CD4-positive, alpha-beta T cell (primary cell): ENCODE data around the gene CAMTA1. TPM values are rescaled to one million over a fixed set of nuclear protein-coding genes. Genes with fewer than 3 reads are reported as not detected.

Experiments used
- ATAC-seq: fragments of 200-7000 bp; cut with Tn5 transposase; one replicate; pipeline ENCODE4 v1.10.0; 2022; ENCODE audit warnings: mild to moderate bottlenecking; ENCODE audit not compliant: poor library complexity
- CTCF ChIA-PET: fragments of 350-600 bp; sonication (Branson Sonifier 250); formaldehyde crosslinking; loops from one replicate; lab custom pipeline; 2021; ENCODE audit warnings: antibody characterized with exemption, inconsistent platforms; lab: Charles Lee
- POLR2A ChIA-PET: fragments of 350-600 bp; sonication (Branson Sonifier 250); formaldehyde crosslinking; loops from one replicate; lab custom pipeline; 2021; ENCODE audit warnings: antibody characterized with exemption, inconsistent platforms; lab: Charles Lee
- DNase-seq, 14 experiments: peaks; one replicate each; pipeline ENCODE4 v3.0.0-alpha.2; 2013 to 2020; ENCODE audit warnings: mixed read lengths in 2 of 14
- H3K27ac ChIP-seq, 2 donors: one replicate each; pipeline versions ENCODE4 v1.5.1 to v1.7.0; 2013; ENCODE audit warnings: low read length in 2 of 2, low read depth in 1 of 2, mild to moderate bottlenecking in 1 of 2
- H3K27me3 ChIP-seq, 2 experiments: 1 replicate in 1 of 2; 2 replicates in 1 of 2; pipeline versions ENCODE4 v1.6.1 to v1.7.0; 2013; ENCODE audit warnings: low read length in 2 of 2, control low read depth in 1 of 2, mild to moderate bottlenecking in 1 of 2, moderate library complexity in 1 of 2; ENCODE audit not compliant: insufficient read depth in 2 of 2, control insufficient read depth in 1 of 2
- H3K36me3 ChIP-seq: one replicate; pipeline ENCODE4 v1.6.1; 2013; ENCODE audit warnings: low read length, control low read depth; ENCODE audit not compliant: insufficient read depth
- H3K4me1 ChIP-seq: one replicate; pipeline ENCODE4 v1.6.1; 2013; ENCODE audit warnings: low read length, control low read depth; ENCODE audit not compliant: insufficient read depth
- H3K4me3 ChIP-seq: one replicate; pipeline ENCODE4 v1.5.1; 2013; ENCODE audit warnings: mild to moderate bottlenecking, low read length, moderate library complexity
- H3K9me3 ChIP-seq, 2 experiments: 1 replicate in 1 of 2; 2 replicates in 1 of 2; pipeline versions ENCODE4 v1.6.1 to v1.7.0; 2013; ENCODE audit warnings: low read length in 2 of 2, mild to moderate bottlenecking in 2 of 2, control low read depth in 1 of 2, moderate library complexity in 1 of 2; ENCODE audit not compliant: control insufficient read depth in 1 of 2, insufficient read depth in 1 of 2
- H3K27ac Mint-ChIP-seq: one replicate; pipeline ENCODE4 v1.8.0; 2020; ENCODE audit warnings: mixed read lengths
- H3K27me3 Mint-ChIP-seq: one replicate; pipeline ENCODE4 v1.8.0; 2021; ENCODE audit warnings: mixed read lengths
- H3K36me3 Mint-ChIP-seq: one replicate; pipeline ENCODE4 v1.8.0; 2021; ENCODE audit warnings: low read depth, mixed read lengths
- H3K4me1 Mint-ChIP-seq: one replicate; pipeline ENCODE4 v1.8.0; 2021; ENCODE audit warnings: low read depth, mixed read lengths
- H3K4me3 Mint-ChIP-seq: one replicate; pipeline ENCODE4 v1.8.0; 2020; ENCODE audit warnings: mild to moderate bottlenecking, mixed read lengths
- H3K9me3 Mint-ChIP-seq: one replicate; pipeline ENCODE4 v1.8.0; 2020; ENCODE audit warnings: mixed read lengths
- CTCF ChIP-seq: fragments of 200-600 bp; IDR thresholded peaks from one replicate; pipeline ENCODE4 v1.8.0; 2022; ENCODE audit warnings: antibody characterized with exemption, mild to moderate bottlenecking
- intact Hi-C, 2 experiments: fragments of 100-400 bp; cut with DNase I in 1 of 2; cut with micrococcal nuclease in 1 of 2; formaldehyde crosslinking; loops; one replicate each; pipeline versions ENCODE4 v1.15.1 to v1.9.0; 2023 to 2025; cut with DNase I, micrococcal nuclease
- total RNA-seq, 174 experiments: library from RNA in 2 of 174; stranded (reverse) in 2 of 174; gene quantifications; one replicate each; pipeline ENCODE4 v1.2.3 and lab custom pipeline; 2021 to 2026

Gene CAMTA1
- total RNA-seq, 2 experiments from 2014 or later: 38.6 to 39.3 TPM

GRCh38 chr1:7315316-7315715 is 530.1 kb downstream of the CAMTA1 start:
- POLR2A ChIA-PET: no interaction called here
- Mint-ChIP-seq H3K27me3 (peaks cover 32% of the 10 kb centered on the region), H3K9me3 (peaks cover 3% of the 10 kb centered on the region), H3K36me3 (no peaks in the 10 kb centered on the region), H3K27ac (no peak overlapping the region), H3K4me3 (no peak overlapping the region), H3K4me1 (no peaks in the 10 kb centered on the region)
- no peak overlapping the region for H3K4me3 ChIP-seq
- H3K27me3 ChIP-seq: peaks cover 0 to 11% of the 10 kb centered on the region in 2 experiments
- no peaks in the 10 kb centered on the region for H3K4me1 ChIP-seq
- intact Hi-C loops: no loop called here
- TF ChIP-seq CTCF: no peak
- DNase-seq (no peak), ATAC-seq (no peak)
- H3K36me3 ChIP-seq: no peaks in the 10 kb centered on the region
- CTCF ChIA-PET: no interaction called here
- no peaks in the 10 kb centered on the region for H3K9me3 ChIP-seq
- H3K27ac ChIP-seq: no peak overlapping the region

- no peak for DNase-seq
- peaks cover 3% of the 10 kb centered on the region for H3K9me3 Mint-ChIP-seq
- ATAC-seq: no peak
- no peaks in the 10 kb centered on the region for H3K36me3 ChIP-seq
- peaks cover 34% of the 10 kb centered on the region for H3K27me3 Mint-ChIP-seq
- no peak overlapping the region for H3K27ac Mint-ChIP-seq
- no peaks in the 10 kb centered on the region for H3K4me1 ChIP-seq
- TF ChIP-seq CTCF: no peak
- no peaks in the 10 kb centered on the region for H3K9me3 ChIP-seq
- POLR2A ChIA-PET: no interaction called here
- peaks cover 0 to 11% of the 10 kb centered on the region in 2 experiments for H3K27me3 ChIP-seq
- no peaks in the 10 kb centered on the region for H3K36me3 Mint-ChIP-seq
- no peaks in the 10 kb centered on the region for H3K4me1 Mint-ChIP-seq
- intact Hi-C loops: no loop called here
- CTCF ChIA-PET: no interaction called here
- H3K4me3 Mint-ChIP-seq: no peak overlapping the region
- H3K4me3 ChIP-seq: no peak overlapping the region
- H3K27ac ChIP-seq: no peak overlapping the region
Observed at GRCh38 chr1:7315946-7316345, 530.7 kb downstream of the CAMTA1 start.

- Mint-ChIP-seq H3K27ac (no peak overlapping the region), H3K4me1 (no peaks in the 10 kb centered on the region), H3K4me3 (no peak overlapping the region), H3K27me3 (peaks cover 27% of the 10 kb centered on the region), H3K9me3 (peaks cover 3% of the 10 kb centered on the region), H3K36me3 (no peaks in the 10 kb centered on the region)
- no peaks in the 10 kb centered on the region for H3K9me3 ChIP-seq
- no peaks in the 10 kb centered on the region for H3K36me3 ChIP-seq
- no peaks in the 10 kb centered on the region for H3K4me1 ChIP-seq
- ATAC-seq (no peak), DNase-seq (no peak)
- no peak overlapping the region for H3K4me3 ChIP-seq
- H3K27ac ChIP-seq: no peak overlapping the region
- intact Hi-C loops: no loop called here
- TF ChIP-seq CTCF: no peak
- ChIA-PET POLR2A (no interaction called here), CTCF (no interaction called here)
- H3K27me3 ChIP-seq: peaks cover 0 to 11% of the 10 kb centered on the region in 2 experiments
Observed at GRCh38 chr1:7317888-7318287, 532.6 kb downstream of the CAMTA1 start.
